BJ (cell line): ENCODE results near the gene GPR137C. TPM values are rescaled to one million over a fixed set of nuclear protein-coding genes. Genes with fewer than 3 reads are reported as not detected.
A peak's percentile ranks its signal among the peaks of the same experiment; 100 is the strongest.

Source experiments
- CTCF ChIA-PET: fragments of 350-600 bp; formaldehyde crosslinking; extraction: SDS; loops from one replicate; lab custom pipeline; 2021; ENCODE audit warnings: antibody characterized with exemption, inconsistent platforms; lab: Yijun Ruan, JAX
- POLR2A ChIA-PET: fragments of 300-600 bp; sonication (Branson Sonifier 250); formaldehyde crosslinking; extraction: SDS; loops from one replicate; lab custom pipeline; 2021; ENCODE audit warnings: antibody characterized with exemption; lab: Charles Lee
- DNase-seq: peaks from one replicate; pipeline ENCODE4 v3.0.0-alpha.2; 2011; ENCODE audit warnings: low read depth
- H3K27me3 ChIP-seq: 2 replicates; pipeline ENCODE4 v1.6.0; 2011; ENCODE audit warnings: low read length; ENCODE audit not compliant: control insufficient read depth, insufficient read depth
- H3K36me3 ChIP-seq: 2 replicates; pipeline ENCODE4 v1.5.1; 2011; ENCODE audit warnings: low read length; ENCODE audit not compliant: control insufficient read depth, insufficient read depth
- H3K4me3 ChIP-seq: 2 replicates; pipeline ENCODE4 v1.5.1; 2011; ENCODE audit warnings: low read depth, mild to moderate bottlenecking, control low read depth, low read length
- polyA plus RNA-seq: library from polyadenylated mRNA; depleted of rRNA; stranded (reverse); fragments of >200 nt; gene quantifications from 2 replicates; pipeline ENCODE4 v1.2.3, GENCODE V29; 2011
- TF ChIP-seq, protein P1 (sequence below): IDR thresholded peaks from 2 replicates; pipeline ENCODE4 v1.5.1; 2011; ENCODE audit warnings: low read depth, mild to moderate bottlenecking, control low read depth, inconsistent platforms, low read length, moderate library complexity; ENCODE audit not compliant: insufficient read depth

Gene GPR137C
- polyA plus RNA-seq, 1 experiment, result 0.18 TPM

DNA sequence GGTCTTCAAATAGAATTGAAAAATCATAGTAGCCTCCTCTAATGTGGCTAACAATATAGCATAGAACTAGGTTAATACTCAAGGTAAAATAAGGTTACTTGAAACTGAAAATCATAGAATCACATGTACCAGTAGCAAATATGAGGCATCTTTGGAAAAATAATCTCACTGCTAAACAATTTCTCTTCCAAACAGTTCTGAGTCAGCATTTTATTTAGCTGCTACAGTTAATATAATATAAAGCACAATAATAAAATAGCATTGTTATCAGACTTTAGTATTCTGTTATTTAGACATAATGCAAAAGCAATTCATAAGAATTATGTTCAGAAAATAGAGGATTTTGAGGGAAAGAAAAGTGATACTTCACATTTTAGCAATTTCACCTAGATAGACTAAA, 107.7 kb downstream of the GPR137C start:
- POLR2A ChIA-PET, result no interaction called here
- TF ChIP-seq, protein P1, sequence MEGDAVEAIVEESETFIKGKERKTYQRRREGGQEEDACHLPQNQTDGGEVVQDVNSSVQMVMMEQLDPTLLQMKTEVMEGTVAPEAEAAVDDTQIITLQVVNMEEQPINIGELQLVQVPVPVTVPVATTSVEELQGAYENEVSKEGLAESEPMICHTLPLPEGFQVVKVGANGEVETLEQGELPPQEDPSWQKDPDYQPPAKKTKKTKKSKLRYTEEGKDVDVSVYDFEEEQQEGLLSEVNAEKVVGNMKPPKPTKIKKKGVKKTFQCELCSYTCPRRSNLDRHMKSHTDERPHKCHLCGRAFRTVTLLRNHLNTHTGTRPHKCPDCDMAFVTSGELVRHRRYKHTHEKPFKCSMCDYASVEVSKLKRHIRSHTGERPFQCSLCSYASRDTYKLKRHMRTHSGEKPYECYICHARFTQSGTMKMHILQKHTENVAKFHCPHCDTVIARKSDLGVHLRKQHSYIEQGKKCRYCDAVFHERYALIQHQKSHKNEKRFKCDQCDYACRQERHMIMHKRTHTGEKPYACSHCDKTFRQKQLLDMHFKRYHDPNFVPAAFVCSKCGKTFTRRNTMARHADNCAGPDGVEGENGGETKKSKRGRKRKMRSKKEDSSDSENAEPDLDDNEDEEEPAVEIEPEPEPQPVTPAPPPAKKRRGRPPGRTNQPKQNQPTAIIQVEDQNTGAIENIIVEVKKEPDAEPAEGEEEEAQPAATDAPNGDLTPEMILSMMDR, result no peak
- Histone ChIP-seq H3K36me3 (peaks cover 2% of the 10 kb centered on the region), H3K4me3 (no peak overlapping the region), H3K27me3 (no peaks in the 10 kb centered on the region)
- CTCF ChIA-PET, result no interaction called here
- DNase-seq, result no peak

DNA sequence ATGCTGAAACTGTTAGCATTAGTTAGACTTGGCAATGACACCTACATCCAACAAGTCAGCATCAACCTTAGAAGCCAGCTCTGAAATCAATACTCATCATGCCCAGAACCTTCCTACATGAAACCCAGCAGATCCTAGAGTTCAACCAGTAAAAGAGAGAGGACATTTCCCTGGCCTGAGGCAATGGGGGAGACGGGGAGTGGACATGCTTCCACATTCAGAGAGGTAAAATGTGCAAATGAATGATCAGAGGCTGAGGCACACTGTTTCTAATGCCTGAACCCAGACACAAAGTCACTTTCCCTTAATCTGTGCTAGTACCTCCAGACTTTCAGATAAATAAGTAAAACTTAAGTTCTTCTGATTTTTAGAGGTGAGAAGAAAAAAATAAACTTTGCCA, 108.2 kb downstream of the GPR137C start:
- ChIA-PET POLR2A (no interaction called here), CTCF (interaction anchor here (1.0 kb wide), 1 partner anchor 18 kb away, joined by 4 read pairs; no protein-coding TSS in a partner anchor)
- no peaks in the 10 kb centered on the region for H3K27me3 ChIP-seq
- peaks cover 2% of the 10 kb centered on the region for H3K36me3 ChIP-seq
- DNase-seq, result no peak
- TF ChIP-seq, protein P1, result no peak
- no peak overlapping the region for H3K4me3 ChIP-seq

DNA sequence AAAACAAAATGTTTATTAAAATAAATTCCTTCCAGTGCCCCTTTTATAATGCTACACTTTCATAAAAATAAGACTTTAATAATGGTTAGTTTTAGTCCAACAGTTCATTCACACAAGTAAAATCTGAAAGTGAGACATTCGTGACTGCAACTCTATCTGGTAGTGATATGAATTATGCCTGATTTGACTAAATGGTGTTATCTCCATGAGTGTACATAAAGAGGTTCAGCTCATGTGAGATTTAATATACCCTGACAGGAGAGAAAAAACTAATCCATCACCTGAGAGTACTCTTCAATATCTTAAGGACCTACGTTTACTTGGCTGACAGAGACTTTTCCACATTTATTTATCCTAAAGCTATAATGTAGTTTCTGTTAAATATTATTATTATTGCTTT, 108.7 kb downstream of the GPR137C start:
- ChIA-PET CTCF (interaction anchor here (1.0 kb wide), 1 partner anchor 18 kb away, joined by 4 read pairs; no protein-coding TSS in a partner anchor), POLR2A (no interaction called here)
- H3K27me3 ChIP-seq, result no peaks in the 10 kb centered on the region
- no peak overlapping the region for H3K4me3 ChIP-seq
- TF ChIP-seq, protein P1, result no peak
- no peak for DNase-seq
- H3K36me3 ChIP-seq, result peaks cover 2% of the 10 kb centered on the region

DNA sequence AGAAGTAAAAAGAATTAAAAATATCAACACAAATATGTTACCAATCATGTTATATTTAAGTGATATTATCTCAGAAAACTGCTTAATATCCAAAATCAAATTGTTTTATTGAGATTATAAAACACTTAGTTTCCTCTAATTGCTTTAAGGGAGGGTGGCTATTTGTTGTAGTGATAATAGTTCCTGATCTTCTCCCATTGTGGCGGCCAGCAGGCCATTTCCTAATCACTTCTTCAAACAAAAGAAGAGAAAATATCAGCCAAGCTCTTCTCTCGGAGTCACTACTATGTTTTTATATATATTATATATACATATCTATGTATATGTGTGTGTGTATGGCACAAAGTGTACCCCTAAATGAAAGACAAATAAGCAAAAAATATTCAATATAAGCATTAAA, 111.2 kb downstream of the GPR137C start:
- H3K27me3 ChIP-seq, result no peaks in the 10 kb centered on the region
- no peaks in the 10 kb centered on the region; the same call in 1 of the 2 replicates for H3K36me3 ChIP-seq
- ChIA-PET POLR2A (no interaction called here), CTCF (no interaction called here)
- TF ChIP-seq, protein P1, result no peak
- no peak overlapping the region for H3K4me3 ChIP-seq
- no peak for DNase-seq

DNA sequence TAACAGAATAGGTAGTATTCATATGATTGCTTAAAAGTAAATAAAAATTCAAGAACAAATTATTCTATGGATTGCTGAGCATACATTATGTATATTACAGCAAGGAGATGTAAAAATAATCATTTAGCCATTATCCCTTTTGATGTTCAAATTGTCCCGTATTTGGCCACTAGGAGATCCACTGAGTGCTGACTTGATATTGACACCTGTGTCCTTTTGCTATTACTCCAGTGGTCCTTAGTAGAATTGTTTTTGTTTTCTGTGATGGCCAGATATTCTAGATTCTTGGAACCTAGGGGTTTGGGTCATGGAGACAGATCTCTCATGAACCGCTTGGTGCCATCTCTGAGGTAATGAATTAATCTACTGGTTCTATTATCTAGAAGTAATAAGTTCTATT, 126.0 kb downstream of the GPR137C start:
- Histone ChIP-seq H3K36me3 (peaks cover 2% of the 10 kb centered on the region; the same call in 1 of the 2 replicates), H3K27me3 (no peaks in the 10 kb centered on the region), H3K4me3 (no peak overlapping the region)
- DNase-seq, result no peak
- POLR2A ChIA-PET, result no interaction called here
- TF ChIP-seq, protein P1, result peak; percentile 15; the same call in 1 of the 2 replicates
- CTCF ChIA-PET, result no interaction called here
